Skeletal muscle tissue (tissue), 4 donors: ENCODE data around the gene CENPM. TPM values are rescaled to one million over a fixed set of nuclear protein-coding genes. Genes with fewer than 3 reads are reported as not detected.

Experiments used
- H3K27ac ChIP-seq: one replicate; pipeline ENCODE4 v1.7.0; 2013; ENCODE audit warnings: mild to moderate bottlenecking, low read depth, low read length, inconsistent platforms
- H3K27me3 ChIP-seq, 3 donors: one replicate each; pipeline ENCODE4 v1.7.0; 2013; ENCODE audit warnings: low read length in 3 of 3; ENCODE audit not compliant: control insufficient read depth in 3 of 3, insufficient read depth in 3 of 3
- H3K36me3 ChIP-seq, 3 donors: one replicate each; pipeline ENCODE4 v1.7.0; 2013; ENCODE audit warnings: low read length in 3 of 3; ENCODE audit not compliant: control insufficient read depth in 3 of 3, insufficient read depth in 3 of 3
- H3K4me1 ChIP-seq, 3 donors: one replicate each; pipeline ENCODE4 v1.7.0; 2013; ENCODE audit warnings: low read length in 3 of 3, mild to moderate bottlenecking in 3 of 3; ENCODE audit not compliant: control insufficient read depth in 3 of 3, insufficient read depth in 3 of 3
- H3K4me3 ChIP-seq, 3 donors: one replicate each; pipeline ENCODE4 v1.7.0; 2013; ENCODE audit warnings: low read length in 3 of 3
- H3K9ac ChIP-seq, 3 donors: one replicate each; pipeline ENCODE4 v1.7.0; 2013; ENCODE audit warnings: low read length in 3 of 3, mild to moderate bottlenecking in 3 of 3, moderate library complexity in 2 of 3, low read depth in 1 of 3
- H3K9me3 ChIP-seq, 3 donors: one replicate each; pipeline ENCODE4 v1.7.0; 2013; ENCODE audit warnings: low read length in 3 of 3; ENCODE audit not compliant: control insufficient read depth in 3 of 3
- total RNA-seq: library from RNA; depleted of rRNA; stranded (reverse); fragments of >200 nt; gene quantifications from one replicate; pipeline ENCODE4 v1.2.3, GENCODE V29; 2014
- donor health status: Osteomylitis.

CENPM gene
- total RNA-seq, 1 donor from 2014 or later: 5.7 TPM

DNA sequence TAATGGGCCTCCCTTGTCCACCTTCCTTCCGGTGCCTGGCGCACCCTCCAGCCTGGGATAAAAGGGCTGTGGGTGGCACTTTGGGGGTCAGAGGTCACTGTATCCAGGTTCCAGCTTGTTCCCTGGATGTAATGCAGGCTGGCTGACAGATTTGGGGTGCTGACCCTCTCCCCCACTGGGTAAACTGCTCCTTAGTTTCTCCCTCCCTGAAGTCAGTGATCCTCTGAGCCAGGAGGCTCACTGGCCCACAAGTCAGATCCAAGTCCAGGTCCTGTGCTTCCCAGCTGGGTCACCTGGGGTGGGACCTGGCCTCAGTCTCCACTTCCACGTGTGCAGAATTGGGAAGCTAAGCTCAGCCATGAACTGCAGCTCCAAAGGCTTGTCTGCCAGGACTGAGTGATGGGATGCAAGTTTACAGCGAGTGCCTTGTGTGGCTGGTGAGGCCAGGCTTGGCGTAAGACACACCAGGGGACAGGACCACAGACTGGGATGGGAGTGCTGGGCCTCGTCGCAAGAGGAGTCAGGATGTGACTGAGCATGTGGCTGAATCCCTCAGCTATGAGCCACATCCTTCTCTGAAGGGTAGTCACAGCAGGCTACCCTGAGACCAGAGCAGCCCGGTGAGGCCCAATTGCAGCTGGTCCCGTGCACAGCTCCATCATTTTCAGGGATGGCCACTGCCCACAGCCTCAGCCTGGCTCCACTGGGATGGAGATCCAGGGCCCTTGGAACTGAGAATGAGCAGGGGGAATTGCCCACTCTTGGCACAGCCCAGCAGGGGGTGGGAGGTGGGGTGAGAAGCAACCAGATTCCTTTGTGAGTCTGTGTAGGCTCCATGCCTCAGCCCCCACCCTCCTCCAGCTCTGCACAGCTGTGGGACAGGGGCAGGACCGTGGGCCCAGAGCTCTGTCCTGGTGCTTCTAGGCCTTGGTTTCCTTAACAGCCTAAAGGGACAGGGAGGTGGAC lies 39.2 kb downstream of the CENPM start:
- Histone ChIP-seq H3K9me3 (no peaks in the 10 kb centered on the region), H3K27me3 (peaks cover 23 to 30% (median 23%) of the 10 kb centered on the region in 3 donors), H3K27ac (no peak overlapping the region), H3K36me3 (peaks cover 19 to 31% (median 27%) of the 10 kb centered on the region in 3 donors), H3K9ac (peak overlapping the region in 1 of 3 donors; percentile 33), H3K4me3 (no peak overlapping the region), H3K4me1 (peaks cover 17 to 25% (median 21%) of the 10 kb centered on the region in 3 donors)

DNA sequence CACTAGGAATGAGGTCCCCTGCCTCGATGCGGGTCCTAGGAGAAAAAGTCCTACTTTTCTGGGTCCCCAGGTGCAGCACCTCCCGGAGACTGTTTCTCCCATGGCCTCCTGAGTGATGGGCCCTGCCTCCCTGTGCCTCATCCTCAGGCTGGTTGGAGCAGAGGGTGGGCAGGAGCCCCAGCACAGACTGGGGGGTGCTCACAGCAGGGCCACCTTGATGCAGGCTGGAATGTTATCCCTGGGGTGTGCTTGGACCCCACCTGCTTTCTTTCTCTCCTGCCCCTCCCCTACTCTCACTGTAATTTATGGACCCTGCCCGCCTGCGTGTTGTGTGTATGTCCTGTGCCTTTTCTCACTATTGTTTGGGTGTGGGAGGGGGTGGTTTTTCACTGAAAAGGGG lies 40.1 kb downstream of the CENPM start:
- Histone ChIP-seq H3K27me3 (peaks cover 14 to 21% (median 14%) of the 10 kb centered on the region in 3 donors), H3K27ac (no peak overlapping the region), H3K4me3 (no peak overlapping the region), H3K36me3 (peaks cover 21 to 35% (median 32%) of the 10 kb centered on the region in 3 donors), H3K4me1 (peaks cover 19 to 28% (median 26%) of the 10 kb centered on the region in 3 donors), H3K9ac (no peak overlapping the region), H3K9me3 (no peaks in the 10 kb centered on the region)

DNA sequence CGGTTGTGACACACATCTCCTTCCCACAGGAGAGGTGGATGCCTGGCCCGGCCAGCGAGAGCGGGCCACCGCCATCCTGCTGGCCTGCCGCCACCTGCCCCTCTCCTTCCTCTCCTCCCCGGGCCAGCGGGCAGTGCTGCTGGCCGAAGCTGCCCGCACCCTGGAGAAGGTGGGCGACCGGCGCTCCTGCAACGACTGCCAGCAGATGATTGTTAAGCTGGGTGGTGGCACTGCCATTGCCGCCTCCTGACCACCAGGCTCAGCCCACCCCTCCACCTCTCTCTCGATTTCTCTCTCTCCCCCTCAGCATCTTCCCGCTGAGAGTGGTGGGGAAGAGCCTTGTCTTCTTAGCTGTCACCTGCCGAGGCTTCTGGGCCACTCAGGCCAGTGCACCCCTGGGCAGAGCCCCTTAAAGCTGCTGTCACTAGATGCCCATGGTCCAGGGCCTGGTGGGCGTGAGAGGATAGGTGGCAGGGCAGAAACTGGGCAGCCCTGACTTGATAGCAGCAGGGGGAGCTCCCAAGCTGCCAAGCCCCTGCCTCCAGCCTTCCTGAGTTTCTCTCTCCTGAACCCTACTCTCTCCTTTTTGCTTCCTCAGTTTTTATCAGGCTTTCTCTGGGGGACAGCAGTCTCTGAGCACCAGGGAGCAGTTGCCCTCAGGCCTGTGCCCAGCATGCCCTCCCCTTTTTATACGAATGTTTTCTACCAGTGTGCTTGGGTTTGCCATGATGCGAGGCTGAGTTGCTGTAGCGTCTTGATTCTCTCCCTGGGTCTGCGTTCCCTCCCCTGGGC lies 41.3 kb downstream of the CENPM start:
- Histone ChIP-seq H3K27me3 (peaks cover 3 to 9% (median 4%) of the 10 kb centered on the region in 3 donors), H3K4me1 (peaks cover 13 to 24% (median 18%) of the 10 kb centered on the region in 3 donors), H3K27ac (no peak overlapping the region), H3K9ac (no peak overlapping the region), H3K36me3 (peaks cover 24 to 44% (median 34%) of the 10 kb centered on the region in 3 donors), H3K9me3 (no peaks in the 10 kb centered on the region), H3K4me3 (no peak overlapping the region)

DNA sequence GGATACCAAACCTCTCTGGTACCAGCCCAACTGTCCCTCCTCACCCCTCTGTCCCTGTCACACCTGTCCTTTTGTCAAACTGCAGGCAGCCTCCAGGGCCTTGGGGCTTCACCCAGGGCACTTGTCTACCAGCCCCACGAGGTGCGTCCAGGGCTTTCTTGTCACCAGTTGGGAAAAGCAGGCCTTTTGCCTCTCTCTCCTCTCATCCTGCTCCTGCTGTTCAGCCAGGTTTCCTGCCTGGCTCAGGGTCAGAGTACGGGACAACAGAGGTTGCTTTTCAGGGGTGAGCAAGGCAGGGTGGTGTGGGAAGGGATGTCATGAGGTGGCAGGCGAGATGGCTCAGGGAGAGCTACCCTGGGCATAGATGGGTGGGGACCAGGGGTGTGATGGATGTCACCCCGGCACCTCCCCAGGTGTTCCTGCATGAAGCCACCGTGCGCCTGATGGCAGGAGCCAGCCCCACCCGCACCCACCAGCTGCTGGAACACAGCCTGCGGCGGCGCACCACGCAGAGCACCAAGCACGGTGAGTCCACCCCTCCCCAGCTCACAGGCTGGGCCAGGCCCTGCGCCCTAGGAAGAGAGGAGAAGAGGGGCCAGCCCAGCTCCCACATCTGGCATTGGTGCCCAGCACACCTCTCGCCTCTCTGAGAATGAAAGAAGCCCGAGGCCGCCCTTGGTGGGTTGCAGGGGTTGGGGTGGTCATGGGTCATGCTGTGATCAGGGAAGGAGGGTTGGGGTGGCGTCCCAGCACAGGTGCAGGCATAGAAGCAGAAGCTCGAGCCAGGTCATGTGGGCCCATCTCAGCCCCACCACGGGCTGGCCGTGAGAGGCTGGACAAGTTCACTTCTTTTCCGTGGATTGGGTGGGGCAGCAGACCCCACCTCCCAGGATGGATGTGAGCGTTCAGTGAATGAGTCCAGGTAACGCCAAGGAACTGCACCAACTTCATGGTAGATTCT lies 42.2 kb downstream of the CENPM start:
- H3K4me3 ChIP-seq: no peak overlapping the region
- no peak overlapping the region for H3K9ac ChIP-seq
- H3K4me1 ChIP-seq: peaks cover 15 to 28% (median 23%) of the 10 kb centered on the region in 3 donors
- H3K9me3 ChIP-seq: no peaks in the 10 kb centered on the region
- H3K27ac ChIP-seq: no peak overlapping the region
- H3K27me3 ChIP-seq: peaks cover 0 to 4% (median 0%) of the 10 kb centered on the region in 3 donors
- H3K36me3 ChIP-seq: peaks cover 28 to 52% (median 40%) of the 10 kb centered on the region in 3 donors

DNA sequence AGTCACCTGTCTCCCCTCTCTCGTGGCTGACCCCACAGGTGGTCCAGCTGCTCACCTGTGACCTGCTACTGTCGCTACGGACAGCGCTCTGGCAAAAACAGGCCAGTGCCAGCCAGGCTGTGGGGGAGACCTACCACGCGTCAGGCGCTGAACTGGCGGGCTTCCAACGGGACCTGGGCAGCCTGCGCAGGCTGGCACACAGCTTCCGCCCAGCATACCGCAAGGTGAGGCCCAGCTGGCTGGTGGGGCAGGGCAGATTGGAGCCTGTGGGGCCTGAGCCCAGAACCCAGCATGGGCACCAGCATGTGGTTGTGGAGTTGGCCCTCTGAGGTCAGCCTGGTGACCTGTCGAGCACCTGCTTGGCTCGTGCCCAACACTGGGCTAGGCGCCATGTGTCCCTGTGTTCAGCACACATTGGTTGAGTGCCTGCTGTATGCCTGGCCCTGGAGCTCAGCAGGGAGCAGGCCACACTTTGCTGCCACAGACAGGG lies 44.0 kb downstream of the CENPM start:
- H3K36me3 ChIP-seq: peaks cover 28 to 62% (median 40%) of the 10 kb centered on the region in 3 donors
- peaks cover 32 to 46% (median 39%) of the 10 kb centered on the region in 3 donors for H3K4me1 ChIP-seq
- H3K9ac ChIP-seq: peak overlapping the region in 1 of 3 donors; percentile 60
- H3K4me3 ChIP-seq: no peak overlapping the region
- H3K27me3 ChIP-seq: no peaks in the 10 kb centered on the region
- peak overlapping the region; percentile 68 for H3K27ac ChIP-seq
- no peaks in the 10 kb centered on the region for H3K9me3 ChIP-seq

DNA sequence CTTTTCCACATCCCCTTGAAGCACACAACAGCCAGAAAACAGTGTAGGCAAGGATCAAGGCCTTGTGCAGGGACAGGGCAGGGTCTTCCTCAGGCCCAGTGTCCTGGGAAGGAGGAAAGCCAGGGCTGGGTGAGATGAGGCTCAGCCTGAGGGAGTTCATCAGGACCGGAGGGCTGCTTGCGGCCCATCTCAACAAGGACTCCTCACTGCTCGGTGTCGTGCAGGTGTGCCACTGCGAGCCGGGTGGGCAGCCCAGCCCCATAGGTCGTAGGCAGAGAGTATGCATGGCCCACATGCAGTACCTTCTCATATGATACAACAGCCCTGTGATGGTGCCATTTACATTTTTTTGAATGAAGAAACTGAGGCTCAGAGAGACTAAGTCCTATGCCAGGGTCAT lies 44.9 kb downstream of the CENPM start:
- H3K9me3 ChIP-seq: no peaks in the 10 kb centered on the region
- no peak overlapping the region for H3K4me3 ChIP-seq
- H3K9ac ChIP-seq: no peak overlapping the region
- peaks cover 35 to 63% (median 46%) of the 10 kb centered on the region in 3 donors for H3K36me3 ChIP-seq
- peaks cover 32 to 55% (median 39%) of the 10 kb centered on the region in 3 donors for H3K4me1 ChIP-seq
- no peaks in the 10 kb centered on the region for H3K27me3 ChIP-seq
- H3K27ac ChIP-seq: no peak overlapping the region

DNA sequence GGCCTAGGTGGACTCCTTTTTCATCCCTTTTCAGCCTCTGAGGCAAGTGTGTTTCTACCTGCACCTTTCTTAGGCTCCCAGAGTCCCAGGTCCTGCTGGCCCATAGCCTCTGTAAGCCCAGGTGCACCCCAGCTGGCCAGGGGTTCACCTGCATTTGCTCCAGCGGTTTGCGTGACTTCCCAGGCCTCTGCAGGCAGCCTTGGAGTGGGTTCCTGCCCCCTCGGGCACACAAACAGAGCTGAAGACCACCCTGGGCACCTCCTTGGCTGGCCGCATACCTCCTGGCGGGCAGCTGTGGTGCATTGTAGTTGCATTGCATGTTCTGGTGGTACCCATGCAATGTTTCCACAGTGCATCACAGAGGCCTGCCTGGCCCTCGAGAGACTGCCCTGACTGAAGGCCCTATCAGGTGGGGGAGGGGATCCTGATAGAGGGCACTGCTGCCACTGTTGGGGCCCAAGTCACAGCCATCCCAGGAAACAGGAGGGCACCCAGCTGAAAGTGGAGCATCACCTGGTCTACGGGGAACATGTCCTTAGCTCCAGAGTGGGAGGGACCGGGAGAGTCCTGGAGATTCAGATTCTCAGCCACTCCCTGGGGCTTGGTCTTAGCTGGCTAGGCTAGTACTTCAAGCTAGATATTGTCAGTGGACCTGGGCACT lies 46.2 kb downstream of the CENPM start:
- Histone ChIP-seq H3K27ac (no peak overlapping the region), H3K27me3 (no peaks in the 10 kb centered on the region), H3K9me3 (no peaks in the 10 kb centered on the region), H3K4me1 (peaks cover 32 to 55% (median 39%) of the 10 kb centered on the region in 3 donors), H3K9ac (peak overlapping the region in 1 of 3 donors; percentile 4), H3K4me3 (no peak overlapping the region), H3K36me3 (peaks cover 35 to 66% (median 49%) of the 10 kb centered on the region in 3 donors)

DNA sequence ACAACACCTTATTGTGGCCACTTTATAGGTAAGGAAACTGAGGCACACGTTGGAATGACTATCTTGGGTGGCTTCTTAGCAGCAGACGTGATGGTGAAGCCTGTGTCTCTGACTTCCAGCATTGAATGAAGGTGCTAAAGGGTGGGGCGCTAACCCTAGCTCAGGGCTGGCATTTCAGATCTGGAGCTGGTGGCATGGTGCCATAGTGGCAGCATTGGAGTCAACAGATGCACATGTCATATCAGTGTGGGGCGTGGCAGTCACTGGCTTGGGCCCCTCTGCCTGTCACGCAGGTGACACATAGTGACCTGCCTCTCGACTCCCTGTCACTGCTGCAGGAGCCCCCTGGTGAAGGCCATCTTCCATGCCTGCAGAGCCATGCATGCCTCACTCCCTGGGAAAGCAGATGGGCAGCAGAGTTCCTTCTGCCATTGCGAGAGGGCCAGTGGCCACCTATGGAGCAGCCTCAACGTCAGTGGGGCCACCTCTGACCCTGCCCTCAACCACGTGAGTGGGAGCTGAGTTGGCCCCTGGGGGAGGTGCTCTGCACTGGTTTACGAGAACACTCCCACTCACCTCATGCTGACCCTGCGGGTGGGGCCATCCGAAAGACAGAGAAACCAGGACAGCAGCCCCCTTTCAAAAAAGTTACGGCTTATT lies 46.8 kb downstream of the CENPM start:
- peaks cover 32 to 55% (median 39%) of the 10 kb centered on the region in 3 donors for H3K4me1 ChIP-seq
- H3K36me3 ChIP-seq: peaks cover 33 to 59% (median 42%) of the 10 kb centered on the region in 3 donors

More for the DNA sequence above, 46.8 kb downstream of the CENPM start:
- Histone ChIP-seq H3K4me3 (peak overlapping the region in 1 of 3 donors; percentile 13), H3K27me3 (no peaks in the 10 kb centered on the region), H3K9me3 (no peaks in the 10 kb centered on the region), H3K27ac (peak overlapping the region; percentile 85), H3K9ac (peak overlapping the region in 2 of 3 donors; percentile 4 to 6)
